T-cell (primary cell): Measurements from ENCODE around the gene ALX3. TPM values are rescaled to one million over a fixed set of nuclear protein-coding genes. Genes with fewer than 3 reads are reported as not detected.

Experiments used
- ATAC-seq, 4 experiments: fragments of 200-7000 bp in 3 of 4; fragments of 150-1000 bp in 1 of 4; cut with Tn5 transposase; replicated peaks in 1 of 4; 1 replicate in 3 of 4; 2 replicates in 1 of 4; pipeline ENCODE4 v1.10.0; 2021; ENCODE audit warnings: moderate library complexity in 3 of 4, mild to moderate bottlenecking in 2 of 4, moderate number of reproducible peaks in 1 of 4
- CTCF ChIA-PET, 2 donors: fragments of 300-600 bp; sonication (Branson Sonifier 250); formaldehyde crosslinking; loops; one replicate each; lab custom pipeline; 2022; ENCODE audit warnings: antibody characterized with exemption in 2 of 2; lab: Charles Lee
- POLR2A ChIA-PET, 2 donors: fragments of 300-600 bp; sonication (Branson Sonifier 250); formaldehyde crosslinking; loops; one replicate each; lab custom pipeline; 2022; ENCODE audit warnings: antibody characterized with exemption in 2 of 2; lab: Charles Lee
- DNase-seq, 35 experiments: peaks; one replicate each; pipeline versions ENCODE4 v3.0.0 to v3.0.0-alpha.2; 2013 to 2023
- H3K27ac ChIP-seq: one replicate; pipeline ENCODE4 v1.5.1; 2013; ENCODE audit warnings: low read length
- H3K27me3 ChIP-seq, 2 experiments: replicated peaks in 1 of 2; 1 replicate in 1 of 2; 2 replicates in 1 of 2; pipeline versions ENCODE4 v1.6.1 to v1.7.0; 2013; ENCODE audit warnings: low read length in 1 of 2, mixed read lengths in 1 of 2; ENCODE audit not compliant: control insufficient read depth in 2 of 2, insufficient read depth in 2 of 2; ENCODE audit errors: extremely low read depth in 1 of 2
- H3K36me3 ChIP-seq, 2 donors: 1 replicate in 1 of 2; 2 replicates in 1 of 2; pipeline versions ENCODE4 v1.6.1 to v1.7.0; 2013; ENCODE audit warnings: low read length in 1 of 2; ENCODE audit not compliant: control insufficient read depth in 2 of 2, insufficient read depth in 1 of 2; ENCODE audit errors: extremely low read depth in 1 of 2
- H3K4me1 ChIP-seq, 2 experiments: 1 replicate in 1 of 2; 2 replicates in 1 of 2; pipeline versions ENCODE4 v1.6.1 to v1.7.0; 2013; ENCODE audit warnings: low read length in 2 of 2, mixed read lengths in 1 of 2; ENCODE audit not compliant: insufficient read depth in 2 of 2, control insufficient read depth in 1 of 2; ENCODE audit errors: extremely low read depth in 1 of 2
- H3K4me3 ChIP-seq, 2 donors: 1 replicate in 1 of 2; 2 replicates in 1 of 2; pipeline versions ENCODE4 v1.5.1 to v1.7.0; 2013; ENCODE audit warnings: mild to moderate bottlenecking in 2 of 2, low read length in 1 of 2, moderate library complexity in 1 of 2; ENCODE audit not compliant: control insufficient read depth in 1 of 2; ENCODE audit errors: extremely low read depth in 1 of 2
- H3K9me3 ChIP-seq: 2 replicates; pipeline ENCODE4 v1.7.0; 2013
- H3K27ac Mint-ChIP-seq, 2 donors: one replicate each; pipeline ENCODE4 v1.8.0; 2020 to 2021; ENCODE audit warnings: mild to moderate bottlenecking in 2 of 2, mixed read lengths in 2 of 2
- H3K27me3 Mint-ChIP-seq, 2 donors: one replicate each; pipeline ENCODE4 v1.8.0; 2021 to 2022; ENCODE audit warnings: mixed read lengths in 2 of 2
- H3K36me3 Mint-ChIP-seq: one replicate; pipeline ENCODE4 v1.8.0; 2021; ENCODE audit warnings: mixed read lengths
- H3K4me1 Mint-ChIP-seq, 3 donors: one replicate each; pipeline ENCODE4 v1.8.0; 2020 to 2022; ENCODE audit warnings: mixed read lengths in 3 of 3, mild to moderate bottlenecking in 1 of 3
- H3K4me3 Mint-ChIP-seq, 3 donors: one replicate each; pipeline ENCODE4 v1.8.0; 2020 to 2022; ENCODE audit warnings: mild to moderate bottlenecking in 3 of 3, mixed read lengths in 3 of 3, moderate library complexity in 3 of 3
- H3K9me3 Mint-ChIP-seq, 3 donors: one replicate each; pipeline ENCODE4 v1.8.0; 2020 to 2022; ENCODE audit warnings: mixed read lengths in 3 of 3
- WGBS: methylation state at CpG from one replicate; pipeline ENCODE4 v1.1.5; 2013; ENCODE audit warnings: missing lambda C conversion rate; ENCODE audit not compliant: insufficient coverage; 5-methylcytosine and 5-hydroxymethylcytosine counted together
- total RNA-seq, 35 experiments: library from RNA in 6 of 35; stranded (reverse) in 6 of 35; fragments of 120-200 nt in 1 of 35; gene quantifications; one replicate each; pipeline versions ENCODE4 v1.2.1 to v1.2.4 and lab custom pipeline; 2013 to 2026

The ALX3 gene
- total RNA-seq, 5 donors from 2014 or later (not counting 1 experiment from before 2014, with no cell fraction given), result not detected

DNA sequence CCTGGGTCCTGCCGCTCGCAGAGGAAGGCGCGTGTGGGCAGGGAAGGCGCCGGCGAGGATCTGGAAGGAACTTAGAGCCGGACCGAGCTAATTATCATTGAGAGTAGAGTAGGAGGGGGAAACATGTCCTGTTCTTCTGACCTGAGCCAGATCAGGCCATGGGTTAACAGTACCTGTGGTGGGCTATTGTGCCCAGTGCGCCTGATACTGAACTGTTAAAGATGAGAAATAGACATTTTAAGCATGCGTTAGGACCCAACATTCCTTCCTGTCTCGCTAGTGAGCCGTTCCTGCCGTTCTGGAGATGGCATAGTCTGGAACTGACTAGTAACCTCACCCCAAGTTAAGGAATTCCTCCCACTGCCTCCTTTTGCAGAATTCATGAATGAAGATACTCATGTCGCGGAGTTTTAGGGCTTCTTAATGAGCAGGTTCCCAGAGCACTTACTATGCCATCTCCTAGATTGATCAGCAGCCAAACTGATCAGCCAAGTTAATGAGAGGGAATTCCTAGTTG is 35.2 kb downstream of the ALX3 start:
- H3K36me3 Mint-ChIP-seq, result peaks cover 14% of the 10 kb centered on the region
- Histone ChIP-seq H3K4me3 (peak overlapping the region; percentile 91 to 93), H3K27me3 (no peaks in the 10 kb centered on the region), H3K27ac (no peak overlapping the region), H3K9me3 (no peaks in the 10 kb centered on the region), H3K36me3 (peaks cover 11 to 30% of the 10 kb centered on the region in 2 donors), H3K4me1 (peaks cover 18 to 36% of the 10 kb centered on the region in 2 experiments)
- WGBS, result 2% methylated on average over 13 of the region's 16 CpGs
- no peaks in the 10 kb centered on the region for H3K9me3 Mint-ChIP-seq
- POLR2A ChIA-PET, result interaction anchor here in 1 of 2 donors (1.2 kb wide), 1 partner anchor 10 kb away, joined by 15 read pairs; no protein-coding TSS in a partner anchor
- peak overlapping the region; percentile 41 to 66 for H3K27ac Mint-ChIP-seq
- peaks cover 46 to 63% (median 52%) of the 10 kb centered on the region in 3 donors for H3K4me1 Mint-ChIP-seq
- peak overlapping the region; percentile 84 to 89 (median 84) for H3K4me3 Mint-ChIP-seq
- CTCF ChIA-PET, result interaction anchor here in 1 of 2 donors (0.9 to 1.9 kb wide), 4 partner anchors 25 to 425 kb away, joined by 3 to 13 read pairs (median 4); partner anchors contain the start of gene AHCYL1
- no peak for ATAC-seq
- H3K27me3 Mint-ChIP-seq, result no peaks in the 10 kb centered on the region
- DNase-seq, result peak in 1 of 35 experiments; percentile 15

DNA sequence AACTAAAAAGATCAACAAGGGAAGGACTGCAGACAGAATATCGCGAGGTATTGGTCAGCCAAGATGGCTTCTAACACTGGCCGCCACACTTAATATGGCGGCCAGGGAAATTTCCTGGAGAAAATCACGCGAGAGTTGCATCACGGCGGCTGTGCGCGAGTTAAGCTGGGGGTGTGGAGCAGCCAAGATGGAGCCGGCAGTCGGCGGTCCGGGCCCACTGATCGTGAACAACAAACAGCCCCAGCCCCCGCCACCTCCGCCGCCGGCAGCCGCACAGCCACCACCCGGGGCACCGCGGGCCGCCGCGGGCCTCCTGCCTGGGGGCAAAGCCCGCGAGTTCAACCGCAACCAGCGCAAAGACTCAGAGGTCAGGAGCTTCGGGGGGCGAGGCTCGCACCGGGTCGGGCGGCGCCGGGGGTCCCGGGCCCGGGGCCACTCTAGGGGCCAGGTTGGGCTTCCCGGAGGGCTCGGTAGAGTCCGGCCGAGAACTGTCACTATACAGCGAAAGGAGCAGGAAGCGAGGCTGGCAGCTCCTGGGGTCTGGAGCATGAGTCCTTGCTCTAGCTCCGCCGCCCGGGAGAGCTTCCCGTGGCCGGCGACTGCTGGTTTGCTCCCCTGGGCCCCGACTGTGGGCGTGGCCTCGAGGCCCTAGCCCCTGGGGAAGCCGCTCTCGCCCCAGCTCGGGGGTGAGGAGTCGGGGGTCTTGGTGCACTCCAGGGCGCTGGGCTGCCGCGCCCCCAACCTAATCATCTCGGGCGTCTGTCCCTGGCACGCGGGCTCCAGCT is 35.8 kb downstream of the ALX3 start, which contains the start of gene STRIP1:
Gene STRIP1 (plus strand): TSS at position 174 of the 785 bp plus-strand sequence. CDS start 14 bp downstream, at position 188.
- H3K27ac Mint-ChIP-seq, result peak within 1 kb of the TSS; percentile 85 to 93
- Histone ChIP-seq H3K27ac (peak within 1 kb of the TSS; percentile 67), H3K4me1 (peaks cover 18 to 40% of the 10 kb centered on the region in 2 experiments), H3K9me3 (no peaks in the 10 kb centered on the region), H3K36me3 (peaks cover 10 to 25% of the 10 kb centered on the region in 2 donors), H3K4me3 (peak within 1 kb of the TSS; percentile 91 to 93), H3K27me3 (no peaks in the 10 kb centered on the region)
- peak; percentile 96 to 97 (median 96) for ATAC-seq
- ChIA-PET CTCF (interaction anchor here in 1 of 2 donors (0.9 to 1.9 kb wide), 4 partner anchors 24 to 425 kb away, joined by 3 to 13 read pairs (median 4); partner anchors contain the start of gene AHCYL1), POLR2A (interaction anchor here (0.6 to 1.2 kb wide), 4 partner anchors 11 to 1255 kb away, joined by 3 to 15 read pairs (median 6); no protein-coding TSS in a partner anchor)
- peak; percentile 80 to 97 (median 91) for DNase-seq
- peaks cover 52 to 65% (median 53%) of the 10 kb centered on the region in 3 donors for H3K4me1 Mint-ChIP-seq
- peak within 1 kb of the TSS; percentile 84 to 96 (median 92) for H3K4me3 Mint-ChIP-seq
- WGBS, result under 1% methylated on average over 63 of the region's 66 CpGs
- peaks cover 14% of the 10 kb centered on the region for H3K36me3 Mint-ChIP-seq
- no peaks in the 10 kb centered on the region for H3K9me3 Mint-ChIP-seq
- no peaks in the 10 kb centered on the region for H3K27me3 Mint-ChIP-seq

DNA sequence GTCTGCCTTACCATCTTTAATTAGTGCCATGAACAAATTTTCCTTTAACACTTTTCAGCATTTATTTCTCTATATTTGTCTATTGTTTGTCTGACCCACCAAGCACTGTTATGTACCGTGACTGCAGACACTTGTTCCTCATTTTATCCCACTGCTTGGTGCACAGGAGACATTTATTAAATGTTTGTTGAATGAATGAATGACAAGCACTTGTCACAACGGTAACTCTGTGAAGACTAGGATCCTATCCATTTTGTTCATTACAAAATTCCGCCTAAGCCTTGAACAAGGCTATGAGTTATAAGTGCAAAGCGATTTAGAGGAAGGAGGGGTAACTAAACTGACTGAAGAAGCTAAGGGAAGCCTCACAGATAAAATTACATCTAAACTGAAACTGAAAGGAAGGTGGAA is 36.4 kb downstream of the ALX3 start:
- no peak for ATAC-seq
- Mint-ChIP-seq H3K9me3 (no peaks in the 10 kb centered on the region), H3K36me3 (peaks cover 11% of the 10 kb centered on the region), H3K4me3 (peak overlapping the region; percentile 84 to 96 (median 92)), H3K27ac (peak overlapping the region; percentile 85 to 93), H3K4me1 (peaks cover 53 to 65% (median 53%) of the 10 kb centered on the region in 3 donors), H3K27me3 (no peaks in the 10 kb centered on the region)
- Histone ChIP-seq H3K36me3 (peaks cover 4 to 19% of the 10 kb centered on the region in 2 donors), H3K9me3 (no peaks in the 10 kb centered on the region), H3K4me1 (peaks cover 18 to 43% of the 10 kb centered on the region in 2 experiments), H3K4me3 (peak overlapping the region; percentile 91 to 93), H3K27ac (peak overlapping the region; percentile 67), H3K27me3 (no peaks in the 10 kb centered on the region)
- no peak for DNase-seq
- ChIA-PET CTCF (interaction anchor here in 1 of 2 donors (1.2 to 1.9 kb wide), 3 partner anchors 49 to 426 kb away, joined by 3 to 13 read pairs (median 4); partner anchors contain the start of gene AHCYL1), POLR2A (interaction anchor here (0.6 to 1.1 kb wide), 2 partner anchors 26 to 485 kb away, joined by 3 to 4 read pairs; no protein-coding TSS in a partner anchor)
- WGBS, result 50% methylated on average over 1 of the region's 4 CpGs

DNA sequence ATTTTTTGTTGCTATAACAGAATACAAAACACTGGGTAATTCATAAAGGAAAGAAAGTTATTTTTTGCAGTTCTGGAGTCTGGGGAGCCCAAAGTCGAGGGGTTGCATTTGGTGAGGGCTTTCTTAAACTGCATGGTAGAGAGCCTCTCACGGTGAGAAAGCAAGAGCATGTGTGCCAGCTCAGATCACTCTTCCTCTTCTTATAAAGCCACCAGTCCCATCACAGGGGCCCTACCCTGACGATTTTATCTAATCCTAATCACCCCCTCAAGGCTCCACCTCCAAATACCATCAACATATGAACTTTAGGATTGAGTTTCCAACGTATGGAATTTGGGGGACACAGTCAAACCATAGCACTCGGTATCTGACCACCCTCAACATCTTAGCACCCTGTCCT is 37.1 kb downstream of the ALX3 start:
- H3K4me1 ChIP-seq, result peaks cover 18 to 43% of the 10 kb centered on the region in 2 experiments
- H3K9me3 ChIP-seq, result no peaks in the 10 kb centered on the region
- no peak for DNase-seq
- Mint-ChIP-seq H3K27me3 (no peaks in the 10 kb centered on the region), H3K9me3 (no peaks in the 10 kb centered on the region), H3K4me3 (peak overlapping the region in 2 of 3 donors; percentile 84 to 92), H3K27ac (peak overlapping the region; percentile 85 to 93), H3K4me1 (peaks cover 53 to 65% (median 53%) of the 10 kb centered on the region in 3 donors), H3K36me3 (peaks cover 5% of the 10 kb centered on the region)
- ATAC-seq, result no peak
- POLR2A ChIA-PET, result no interaction called here
- peak overlapping the region; percentile 67 for H3K27ac ChIP-seq
- CTCF ChIA-PET, result no interaction called here
- H3K4me3 ChIP-seq, result no peak overlapping the region
- H3K36me3 ChIP-seq, result peaks cover 0 to 12% of the 10 kb centered on the region in 2 donors
- no peaks in the 10 kb centered on the region for H3K27me3 ChIP-seq
- 79% methylated on average over 3 of the region's 5 CpGs for WGBS

DNA sequence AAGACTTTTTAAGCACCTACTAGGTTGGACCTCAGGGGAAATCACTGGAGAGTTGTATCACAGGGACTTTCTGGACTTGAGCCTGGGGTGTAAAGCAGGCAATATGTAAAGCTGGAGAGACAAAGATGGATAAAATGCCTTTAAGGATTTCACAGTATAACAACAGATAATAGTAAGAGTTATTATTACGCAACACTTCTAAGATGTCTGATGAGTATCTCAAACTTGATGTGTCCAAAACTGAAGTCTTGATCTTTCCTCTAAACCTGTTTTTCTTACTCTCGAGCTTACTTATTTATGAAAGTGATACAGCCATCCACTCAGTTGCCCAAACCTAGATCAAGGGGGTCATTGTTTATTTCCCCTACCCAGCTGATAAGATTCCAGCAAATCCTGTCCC is 38.1 kb downstream of the ALX3 start:
- POLR2A ChIA-PET, result no interaction called here
- H3K27ac Mint-ChIP-seq, result peak overlapping the region; percentile 30 to 85
- ATAC-seq, result no peak
- Histone ChIP-seq H3K27ac (no peak overlapping the region), H3K4me1 (peaks cover 18 to 43% of the 10 kb centered on the region in 2 experiments), H3K27me3 (no peaks in the 10 kb centered on the region), H3K4me3 (no peak overlapping the region), H3K36me3 (peaks cover 0 to 4% of the 10 kb centered on the region in 2 donors), H3K9me3 (no peaks in the 10 kb centered on the region)
- peak overlapping the region in 1 of 3 donors; percentile 84 for H3K4me3 Mint-ChIP-seq
- no peaks in the 10 kb centered on the region for H3K9me3 Mint-ChIP-seq
- no peaks in the 10 kb centered on the region for H3K27me3 Mint-ChIP-seq
- no peaks in the 10 kb centered on the region for H3K36me3 Mint-ChIP-seq
- DNase-seq, result no peak
- CTCF ChIA-PET, result interaction anchor here in 1 of 2 donors (0.6 kb wide), 1 partner anchor 611 kb away, joined by 3 read pairs; no protein-coding TSS in a partner anchor
- WGBS, result 100% methylated on average over 1 of the region's 2 CpGs
- peaks cover 53 to 65% (median 53%) of the 10 kb centered on the region in 3 donors for H3K4me1 Mint-ChIP-seq
